ENCODE measurements around the gene SLC66A1. TPM values are rescaled to one million over a fixed set of nuclear protein-coding genes. Genes with fewer than 3 reads are reported as not detected.
A peak's percentile ranks its signal among the peaks of the same experiment; 100 is the strongest.

SLC66A1 gene
- total RNA-seq, 2 experiments from 2014 or later = 2.3 to 3.7 TPM

DNA sequence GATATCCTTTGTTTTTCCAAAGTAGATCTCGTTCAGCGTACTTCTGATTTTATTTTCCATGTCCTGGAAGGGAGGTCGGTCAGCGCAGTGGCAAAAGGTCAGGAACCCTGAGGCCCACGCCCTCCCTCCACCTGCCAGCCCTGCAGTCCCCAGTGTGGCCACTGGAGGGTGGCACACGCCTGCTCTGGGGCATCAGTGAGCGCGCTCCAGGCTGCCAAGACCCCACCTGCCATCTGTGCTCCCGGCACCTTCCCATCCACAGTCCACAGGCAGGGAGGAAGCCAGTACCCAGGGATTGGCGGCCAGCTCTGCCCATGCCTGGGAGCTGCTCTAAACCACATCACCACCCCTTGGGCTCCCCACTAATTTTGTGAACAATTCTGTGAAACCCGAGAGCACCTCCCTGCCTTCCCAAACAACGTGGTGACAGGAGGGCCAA is 32.3 kb downstream of the SLC66A1 start:
- no peak overlapping the region for H3K4me3 Mint-ChIP-seq
- peaks cover 6% of the 10 kb centered on the region for H3K4me1 Mint-ChIP-seq (ENCODE audit: low read depth)
- Histone ChIP-seq H3K4me1 (ENCODE audit: insufficient read depth, low read length) (peaks cover 8% of the 10 kb centered on the region), H3K4me3 (ENCODE audit: low read length) (no peak overlapping the region), H3K27me3 (ENCODE audit: control insufficient read depth in 1 of 2, insufficient read depth in 2 of 2, low read length in 2 of 2) (no peaks in the 10 kb centered on the region), H3K27ac (ENCODE audit: low read depth in 1 of 2, low read length in 2 of 2) (no peak overlapping the region), H3K36me3 (ENCODE audit: insufficient read depth, low read length) (peaks cover 84% of the 10 kb centered on the region), H3K9me3 (ENCODE audit: control insufficient read depth in 1 of 2, insufficient read depth in 1 of 2, low read length in 2 of 2) (no peaks in the 10 kb centered on the region)
- H3K27me3 Mint-ChIP-seq = no peaks in the 10 kb centered on the region
- H3K27ac Mint-ChIP-seq = no peak overlapping the region
- intact Hi-C loops (cut with DNase I, micrococcal nuclease) = loop anchor here (1.0 to 5.0 kb wide), 3 partner anchors 238 to 309 kb away; a partner anchor contains a TSS
- H3K36me3 Mint-ChIP-seq (ENCODE audit: low read depth) = peaks cover 78% of the 10 kb centered on the region
- ChIA-PET POLR2A (no interaction called here), CTCF (interaction anchor here (1.3 kb wide), 1 partner anchor 143 kb away, joined by 4 read pairs; no protein-coding TSS in a partner anchor)
- no peaks in the 10 kb centered on the region for H3K9me3 Mint-ChIP-seq
- TF ChIP-seq, protein P1, sequence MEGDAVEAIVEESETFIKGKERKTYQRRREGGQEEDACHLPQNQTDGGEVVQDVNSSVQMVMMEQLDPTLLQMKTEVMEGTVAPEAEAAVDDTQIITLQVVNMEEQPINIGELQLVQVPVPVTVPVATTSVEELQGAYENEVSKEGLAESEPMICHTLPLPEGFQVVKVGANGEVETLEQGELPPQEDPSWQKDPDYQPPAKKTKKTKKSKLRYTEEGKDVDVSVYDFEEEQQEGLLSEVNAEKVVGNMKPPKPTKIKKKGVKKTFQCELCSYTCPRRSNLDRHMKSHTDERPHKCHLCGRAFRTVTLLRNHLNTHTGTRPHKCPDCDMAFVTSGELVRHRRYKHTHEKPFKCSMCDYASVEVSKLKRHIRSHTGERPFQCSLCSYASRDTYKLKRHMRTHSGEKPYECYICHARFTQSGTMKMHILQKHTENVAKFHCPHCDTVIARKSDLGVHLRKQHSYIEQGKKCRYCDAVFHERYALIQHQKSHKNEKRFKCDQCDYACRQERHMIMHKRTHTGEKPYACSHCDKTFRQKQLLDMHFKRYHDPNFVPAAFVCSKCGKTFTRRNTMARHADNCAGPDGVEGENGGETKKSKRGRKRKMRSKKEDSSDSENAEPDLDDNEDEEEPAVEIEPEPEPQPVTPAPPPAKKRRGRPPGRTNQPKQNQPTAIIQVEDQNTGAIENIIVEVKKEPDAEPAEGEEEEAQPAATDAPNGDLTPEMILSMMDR (IDR thresholded peaks at IDR 0.05) = peak; percentile 79
- ATAC-seq (ENCODE audit: poor library complexity) (peak; percentile 71), DNase-seq (peak in 13 of 14 experiments; percentile 20 to 64 (median 37))

- Histone ChIP-seq H3K36me3 (ENCODE audit: insufficient read depth, low read length) (peaks cover 84% of the 10 kb centered on the region), H3K27ac (ENCODE audit: low read depth in 1 of 2, low read length in 2 of 2) (no peak overlapping the region), H3K27me3 (ENCODE audit: control insufficient read depth in 1 of 2, insufficient read depth in 2 of 2, low read length in 2 of 2) (no peaks in the 10 kb centered on the region), H3K9me3 (ENCODE audit: control insufficient read depth in 1 of 2, insufficient read depth in 1 of 2, low read length in 2 of 2) (no peaks in the 10 kb centered on the region), H3K4me3 (ENCODE audit: low read length) (no peak overlapping the region), H3K4me1 (ENCODE audit: insufficient read depth, low read length) (peaks cover 8% of the 10 kb centered on the region)
- Mint-ChIP-seq H3K4me3 (no peak overlapping the region), H3K4me1 (ENCODE audit: low read depth) (peaks cover 6% of the 10 kb centered on the region), H3K36me3 (ENCODE audit: low read depth) (peaks cover 81% of the 10 kb centered on the region), H3K27ac (no peak overlapping the region), H3K9me3 (no peaks in the 10 kb centered on the region), H3K27me3 (no peaks in the 10 kb centered on the region)
- DNase-seq = no peak
- intact Hi-C loops (cut with DNase I, micrococcal nuclease) = loop anchor here (1.0 to 5.0 kb wide), 3 partner anchors 238 to 308 kb away; a partner anchor contains a TSS
- TF ChIP-seq, protein P1 (IDR thresholded peaks at IDR 0.05) = no peak
- CTCF ChIA-PET = interaction anchor here (1.3 kb wide), 1 partner anchor 143 kb away, joined by 4 read pairs; no protein-coding TSS in a partner anchor
- POLR2A ChIA-PET = no interaction called here
- ATAC-seq (ENCODE audit: poor library complexity) = no peak
Measured at GRCh38 chr1:19344831-19345230, 32.7 kb downstream of the SLC66A1 start.

- intact Hi-C loops (cut with DNase I, micrococcal nuclease) = loop anchor here in 1 of 2 experiments (2.0 kb wide), 1 partner anchor 237 kb away; no protein-coding TSS in a partner anchor
- no peak for DNase-seq
- CTCF ChIA-PET = no interaction called here
Measured at GRCh38 chr1:19345391-19345790, 33.3 kb downstream of the SLC66A1 start.

More at GRCh38 chr1:19345391-19345790, 33.3 kb downstream of the SLC66A1 start:
- H3K4me3 Mint-ChIP-seq = no peak overlapping the region
- H3K9me3 Mint-ChIP-seq = no peaks in the 10 kb centered on the region
- Histone ChIP-seq H3K27ac (ENCODE audit: low read depth in 1 of 2, low read length in 2 of 2) (no peak overlapping the region), H3K4me1 (ENCODE audit: insufficient read depth, low read length) (peaks cover 8% of the 10 kb centered on the region), H3K9me3 (ENCODE audit: control insufficient read depth in 1 of 2, insufficient read depth in 1 of 2, low read length in 2 of 2) (no peaks in the 10 kb centered on the region), H3K36me3 (ENCODE audit: insufficient read depth, low read length) (peaks cover 86% of the 10 kb centered on the region), H3K4me3 (ENCODE audit: low read length) (no peak overlapping the region), H3K27me3 (ENCODE audit: control insufficient read depth in 1 of 2, insufficient read depth in 2 of 2, low read length in 2 of 2) (no peaks in the 10 kb centered on the region)
- ATAC-seq (ENCODE audit: poor library complexity) = no peak
- TF ChIP-seq, protein P1 (IDR thresholded peaks at IDR 0.05) = no peak
- POLR2A ChIA-PET = no interaction called here
- peaks cover 6% of the 10 kb centered on the region for H3K4me1 Mint-ChIP-seq (ENCODE audit: low read depth)
- H3K27me3 Mint-ChIP-seq = no peaks in the 10 kb centered on the region
- H3K36me3 Mint-ChIP-seq (ENCODE audit: low read depth) = peaks cover 84% of the 10 kb centered on the region
- no peak overlapping the region for H3K27ac Mint-ChIP-seq
